ENCODE data around the gene MAFB. TPM values are rescaled to one million over a fixed set of nuclear protein-coding genes. Genes with fewer than 3 reads are reported as not detected.

Gene MAFB
- polyA plus RNA-seq, 1 of the 3 experiments (the other 2 are of a cell fraction) = 0.08 TPM

DNA sequence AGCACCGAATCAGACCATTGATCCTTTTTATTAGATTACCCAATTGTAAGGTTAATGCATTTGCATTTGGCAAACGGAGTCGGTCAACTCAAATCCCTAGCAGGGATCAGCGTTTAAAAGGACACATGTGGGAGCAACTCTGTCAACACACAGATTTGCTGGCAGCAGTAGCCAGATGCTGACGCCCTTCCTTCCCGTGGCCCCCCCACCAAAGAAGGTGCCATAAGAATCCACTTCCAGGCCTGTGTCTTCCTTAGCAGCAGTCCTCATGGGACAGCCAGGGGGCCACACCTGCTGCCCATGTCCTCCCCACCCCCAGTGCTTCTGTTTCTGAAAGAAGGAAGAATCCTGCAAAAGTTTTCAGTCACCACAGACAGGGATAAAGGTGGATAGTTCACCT is 24.5 kb upstream of the MAFB start:
- H3K9me3 ChIP-seq = no peaks in the 10 kb centered on the region
- ChIA-PET POLR2A (no interaction called here), CTCF (no interaction called here)
- no peak for TF ChIP-seq RAD21 (IDR thresholded peaks at IDR 0.05; ENCODE audit: low read length)
- no peak for TF ChIP-seq TAF1 (IDR thresholded peaks at IDR 0.05; ENCODE audit: borderline replicate concordance, low read depth, low read length)
- TF ChIP-seq, protein P1, sequence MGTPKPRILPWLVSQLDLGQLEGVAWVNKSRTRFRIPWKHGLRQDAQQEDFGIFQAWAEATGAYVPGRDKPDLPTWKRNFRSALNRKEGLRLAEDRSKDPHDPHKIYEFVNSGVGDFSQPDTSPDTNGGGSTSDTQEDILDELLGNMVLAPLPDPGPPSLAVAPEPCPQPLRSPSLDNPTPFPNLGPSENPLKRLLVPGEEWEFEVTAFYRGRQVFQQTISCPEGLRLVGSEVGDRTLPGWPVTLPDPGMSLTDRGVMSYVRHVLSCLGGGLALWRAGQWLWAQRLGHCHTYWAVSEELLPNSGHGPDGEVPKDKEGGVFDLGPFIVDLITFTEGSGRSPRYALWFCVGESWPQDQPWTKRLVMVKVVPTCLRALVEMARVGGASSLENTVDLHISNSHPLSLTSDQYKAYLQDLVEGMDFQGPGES (IDR thresholded peaks at IDR 0.05; ENCODE audit: low read depth, low read length) = no peak
- TF ChIP-seq TCF12 (IDR thresholded peaks at IDR 0.05) = no peak
- TF ChIP-seq EZH2phosphoT487 (IDR thresholded peaks at IDR 0.05; ENCODE audit: borderline replicate concordance, low read depth) = no peak
- TF ChIP-seq FOXM1 (IDR thresholded peaks at IDR 0.05; ENCODE audit: low read depth) = no peak
- no peak for TF ChIP-seq RCOR1 (IDR thresholded peaks at IDR 0.05; ENCODE audit: low read length)
- no peak overlapping the region for H3K27ac ChIP-seq (ENCODE audit: low read depth in 2 of 2, low read length in 1 of 2)
- no peaks in the 10 kb centered on the region for H3K36me3 ChIP-seq (replicated peaks in 1 of 2; ENCODE audit: control insufficient read depth in 1 of 2, insufficient read depth in 2 of 2, low read length in 1 of 2)
- no peak overlapping the region for H3K4me2 ChIP-seq
- H4K20me1 ChIP-seq (ENCODE audit: insufficient read depth) = no peaks in the 10 kb centered on the region
- no peaks in the 10 kb centered on the region for H3F3A ChIP-seq (replicated peaks; ENCODE audit: insufficient read depth)
- H3K9me2 ChIP-seq = no peaks in the 10 kb centered on the region
- 54% methylated on average over 5 of the region's 6 CpGs for WGBS (ENCODE audit: low lambda C conversion rate)
- H3K9ac ChIP-seq = no peak overlapping the region
- H3K27me3 ChIP-seq (ENCODE audit: insufficient read depth) = no peaks in the 10 kb centered on the region
- DNase-seq = no peak
- H3K4me3 ChIP-seq (ENCODE audit: low read depth in 2 of 2, low read length in 1 of 2) = no peak overlapping the region
- H3K79me2 ChIP-seq (ENCODE audit: insufficient read depth) = no peaks in the 10 kb centered on the region
- peaks cover 0 to 11% of the 10 kb centered on the region in 2 experiments; a peak in 1 of 4 replicates for H3K4me1 ChIP-seq (ENCODE audit: control insufficient read depth in 1 of 2, insufficient read depth in 2 of 2, low read depth in 1 of 2, low read length in 1 of 2)
- no peak overlapping the region for H2AFZ ChIP-seq (ENCODE audit: low read depth)

DNA sequence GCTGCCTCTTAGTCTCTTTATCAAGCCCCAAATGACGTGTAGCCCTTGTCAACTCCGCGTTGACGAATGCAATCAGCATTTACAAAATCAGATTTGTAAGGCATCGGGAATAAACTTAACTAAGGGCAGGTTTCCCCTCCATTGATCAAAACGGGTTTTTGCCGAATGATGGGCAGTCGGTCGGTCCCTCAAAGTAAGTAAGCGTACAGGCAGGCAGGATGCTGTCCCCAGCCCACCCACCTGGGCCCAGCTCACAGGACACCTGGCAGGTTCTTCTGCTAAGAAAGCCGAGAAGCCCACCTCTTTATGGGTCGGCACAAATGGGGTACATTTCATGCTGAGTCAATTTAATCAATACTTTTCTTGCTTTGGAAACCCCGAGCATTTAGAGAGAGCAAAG is 22.0 kb upstream of the MAFB start:
- CTCF ChIA-PET = interaction anchor here (1.5 to 3.6 kb wide), 2 partner anchors 21 to 1442 kb away, joined by 5 to 17 read pairs; partner anchors contain the start of gene MAFB

DNA sequence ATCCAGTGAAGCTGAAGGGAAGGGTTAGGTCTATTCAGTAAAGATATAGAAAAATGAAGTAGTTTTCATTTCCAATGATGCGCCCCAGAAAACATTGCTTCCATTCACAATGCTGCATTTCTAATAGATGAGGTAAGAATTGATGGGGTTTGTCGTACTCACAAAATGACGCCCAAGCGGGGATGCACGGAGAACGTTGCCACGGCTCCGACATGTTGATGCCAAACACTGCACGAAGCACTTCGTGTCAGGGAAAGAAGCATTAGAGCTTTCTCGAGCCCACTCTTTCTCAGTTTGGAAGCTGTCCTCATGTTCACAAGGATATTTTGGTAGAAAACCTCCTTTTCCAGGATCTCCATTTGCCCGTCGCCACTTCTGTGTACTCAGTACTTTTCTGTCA is 21.6 kb upstream of the MAFB start:
- Histone ChIP-seq H3K4me3 (ENCODE audit: low read depth in 2 of 2, low read length in 1 of 2) (no peak overlapping the region), H3K4me2 (no peak overlapping the region), H4K20me1 (ENCODE audit: insufficient read depth) (no peaks in the 10 kb centered on the region), H2AFZ (ENCODE audit: low read depth) (no peak overlapping the region), H3K27me3 (ENCODE audit: insufficient read depth) (no peaks in the 10 kb centered on the region), H3K9me2 (no peaks in the 10 kb centered on the region), H3F3A (replicated peaks; ENCODE audit: insufficient read depth) (no peaks in the 10 kb centered on the region), H3K27ac (ENCODE audit: low read depth in 2 of 2, low read length in 1 of 2) (no peak overlapping the region), H3K9ac (no peak overlapping the region), H3K36me3 (replicated peaks in 1 of 2; ENCODE audit: control insufficient read depth in 1 of 2, insufficient read depth in 2 of 2, low read length in 1 of 2) (no peaks in the 10 kb centered on the region), H3K9me3 (no peaks in the 10 kb centered on the region), H3K4me1 (ENCODE audit: control insufficient read depth in 1 of 2, insufficient read depth in 2 of 2, low read depth in 1 of 2, low read length in 1 of 2) (no peaks in the 10 kb centered on the region; a peak in 1 of 4 replicates), H3K79me2 (ENCODE audit: insufficient read depth) (no peaks in the 10 kb centered on the region)
- ChIA-PET CTCF (interaction anchor here (1.4 to 3.6 kb wide), 2 partner anchors 21 to 253 kb away, joined by 4 to 17 read pairs; partner anchors contain the start of gene MAFB), POLR2A (no interaction called here)
- DNase-seq = no peak
- WGBS (ENCODE audit: low lambda C conversion rate) = 83% methylated on average over 13 of the region's 13 CpGs
- TF ChIP-seq RAD21 (IDR thresholded peaks at IDR 0.05; ENCODE audit: low read length) = no peak
- TF ChIP-seq, protein P1 (IDR thresholded peaks at IDR 0.05; ENCODE audit: low read depth, low read length) = no peak
- TF ChIP-seq MXI1 (IDR thresholded peaks at IDR 0.05; ENCODE audit: low read depth, low read length) = no peak
- TF ChIP-seq EP300 (IDR thresholded peaks at IDR 0.05; ENCODE audit: borderline replicate concordance in 1 of 2, low read depth in 1 of 2, low read length in 1 of 2) = no peak
- no peak for TF ChIP-seq JUND (IDR thresholded peaks at IDR 0.05)
- TF ChIP-seq, protein P2, sequence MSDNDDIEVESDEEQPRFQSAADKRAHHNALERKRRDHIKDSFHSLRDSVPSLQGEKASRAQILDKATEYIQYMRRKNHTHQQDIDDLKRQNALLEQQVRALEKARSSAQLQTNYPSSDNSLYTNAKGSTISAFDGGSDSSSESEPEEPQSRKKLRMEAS (IDR thresholded peaks at IDR 0.05; ENCODE audit: low read depth) = no peak
- no peak for TF ChIP-seq TEAD4 (IDR thresholded peaks at IDR 0.05; ENCODE audit: borderline replicate concordance, insufficient read depth)
- TF ChIP-seq FOSL2 (IDR thresholded peaks at IDR 0.05; ENCODE audit: borderline replicate concordance, low read depth) = no peak
- no peak for TF ChIP-seq POLR2AphosphoS5 (IDR thresholded peaks at IDR 0.05; ENCODE audit: low read depth, low read length)
- TF ChIP-seq GATA2 (CRISPR knock-in tag; IDR thresholded peaks at IDR 0.05) = no peak

More for the DNA sequence above, 22.0 kb upstream of the MAFB start:
- no peak overlapping the region for H2AFZ ChIP-seq (ENCODE audit: low read depth)
- H3K4me1 ChIP-seq (ENCODE audit: control insufficient read depth in 1 of 2, insufficient read depth in 2 of 2, low read depth in 1 of 2, low read length in 1 of 2) = no peaks in the 10 kb centered on the region; a peak in 1 of 4 replicates
- H3K79me2 ChIP-seq (ENCODE audit: insufficient read depth) = no peaks in the 10 kb centered on the region
- no peaks in the 10 kb centered on the region for H3K36me3 ChIP-seq (replicated peaks in 1 of 2; ENCODE audit: control insufficient read depth in 1 of 2, insufficient read depth in 2 of 2, low read length in 1 of 2)
- no peaks in the 10 kb centered on the region for H3K9me2 ChIP-seq
- no peaks in the 10 kb centered on the region for H4K20me1 ChIP-seq (ENCODE audit: insufficient read depth)
- H3F3A ChIP-seq (replicated peaks; ENCODE audit: insufficient read depth) = no peaks in the 10 kb centered on the region
- TF ChIP-seq NRF1 (IDR thresholded peaks at IDR 0.05; ENCODE audit: low read depth, low read length) = no peak
- no peak for TF ChIP-seq FOXJ3 (CRISPR knock-in tag; IDR thresholded peaks at IDR 0.05)
- TF ChIP-seq FOXM1 (IDR thresholded peaks at IDR 0.05; ENCODE audit: low read depth) = no peak
- TF ChIP-seq MEF2A (IDR thresholded peaks at IDR 0.05; ENCODE audit: borderline replicate concordance, low read depth) = no peak
- no peak for TF ChIP-seq SMC3 (IDR thresholded peaks at IDR 0.05; ENCODE audit: low read depth, low read length)
- no peak for TF ChIP-seq TEAD4 (IDR thresholded peaks at IDR 0.05; ENCODE audit: borderline replicate concordance, insufficient read depth)
- no peak for TF ChIP-seq EZH2phosphoT487 (IDR thresholded peaks at IDR 0.05; ENCODE audit: borderline replicate concordance, low read depth)
- TF ChIP-seq RCOR1 (IDR thresholded peaks at IDR 0.05; ENCODE audit: low read length) = no peak
- no peak for TF ChIP-seq RFX5 (IDR thresholded peaks at IDR 0.05; ENCODE audit: low read length)
- H3K27me3 ChIP-seq (ENCODE audit: insufficient read depth) = no peaks in the 10 kb centered on the region
- no peak overlapping the region for H3K9ac ChIP-seq
- H3K4me3 ChIP-seq (ENCODE audit: low read depth in 2 of 2, low read length in 1 of 2) = no peak overlapping the region
- DNase-seq = no peak
- no peak overlapping the region for H3K4me2 ChIP-seq
- H3K9me3 ChIP-seq = no peaks in the 10 kb centered on the region
- POLR2A ChIA-PET = no interaction called here
- no peak overlapping the region for H3K27ac ChIP-seq (ENCODE audit: low read depth in 2 of 2, low read length in 1 of 2)
- 43% methylated on average over 13 of the region's 13 CpGs for WGBS (ENCODE audit: low lambda C conversion rate)
